GM21825 (cell line): ENCODE results near the gene CTNND2.
"Not testable (repeated sequence)": the region's sequence is repeated elsewhere in the genome, so short reads cannot be mapped to it uniquely, and the experiment has no call there.

Experiments used
- ATAC-seq: cut with Tn5 transposase; IDR thresholded peaks from one replicate; pipeline ENCODE4 v1.9.1; 2021; ENCODE audit warnings: mild to moderate bottlenecking, moderate library complexity; ENCODE audit not compliant: unreplicated experiment

The CTNND2 gene

GRCh38 chr5:11139217-11139865, 764.9 kb downstream of the CTNND2 start:
- no peak for ATAC-seq

GRCh38 chr5:11130131-11130530, 774.1 kb downstream of the CTNND2 start:
- no peak for ATAC-seq

- ATAC-seq = no peak
These were observed 776.2 kb downstream of the CTNND2 start for GRCh38 chr5:11128021-11128420.

GRCh38 chr5:11126844-11127243, 777.4 kb downstream of the CTNND2 start:
- no peak for ATAC-seq

GRCh38 chr5:11121885-11122284, 782.4 kb downstream of the CTNND2 start:
- no peak for ATAC-seq

GRCh38 chr5:11110128-11110527, 794.1 kb downstream of the CTNND2 start:
- ATAC-seq = no peak

GRCh38 chr5:11105696-11106095, 798.5 kb downstream of the CTNND2 start:
- ATAC-seq = no peak

GRCh38 chr5:11104651-11105112, 799.6 kb downstream of the CTNND2 start:
- no peak for ATAC-seq

- ATAC-seq = no peak
These were observed 800.0 kb downstream of the CTNND2 start for GRCh38 chr5:11104210-11104609.

- ATAC-seq = no peak
These were observed 820.1 kb downstream of the CTNND2 start for GRCh38 chr5:11084111-11084510.

GRCh38 chr5:11082404-11082945, 821.8 kb downstream of the CTNND2 start:
- ATAC-seq = no peak

- no peak for ATAC-seq
These were observed 827.2 kb downstream of the CTNND2 start for GRCh38 chr5:11076945-11077613.

- no peak for ATAC-seq
These were observed 829.0 kb downstream of the CTNND2 start for GRCh38 chr5:11075035-11075805.

- no peak for ATAC-seq
These were observed 831.7 kb downstream of the CTNND2 start for GRCh38 chr5:11072568-11072967.

- no peak for ATAC-seq
These were observed 832.2 kb downstream of the CTNND2 start for GRCh38 chr5:11072076-11072475.

- ATAC-seq = no peak
These were observed 835.2 kb downstream of the CTNND2 start for GRCh38 chr5:11069041-11069440.

GRCh38 chr5:11065723-11066122, 838.5 kb downstream of the CTNND2 start:
- not testable (repeated sequence) for ATAC-seq

- no peak for ATAC-seq
These were observed 839.3 kb downstream of the CTNND2 start for GRCh38 chr5:11064763-11065450.

- no peak for ATAC-seq
These were observed 841.8 kb downstream of the CTNND2 start for GRCh38 chr5:11062397-11062796.

- no peak for ATAC-seq
These were observed 847.7 kb downstream of the CTNND2 start for GRCh38 chr5:11056560-11056959.

GRCh38 chr5:11054014-11054413, 850.2 kb downstream of the CTNND2 start:
- ATAC-seq = no peak
